ENCODE results near the gene BCL2L12.

DNA sequence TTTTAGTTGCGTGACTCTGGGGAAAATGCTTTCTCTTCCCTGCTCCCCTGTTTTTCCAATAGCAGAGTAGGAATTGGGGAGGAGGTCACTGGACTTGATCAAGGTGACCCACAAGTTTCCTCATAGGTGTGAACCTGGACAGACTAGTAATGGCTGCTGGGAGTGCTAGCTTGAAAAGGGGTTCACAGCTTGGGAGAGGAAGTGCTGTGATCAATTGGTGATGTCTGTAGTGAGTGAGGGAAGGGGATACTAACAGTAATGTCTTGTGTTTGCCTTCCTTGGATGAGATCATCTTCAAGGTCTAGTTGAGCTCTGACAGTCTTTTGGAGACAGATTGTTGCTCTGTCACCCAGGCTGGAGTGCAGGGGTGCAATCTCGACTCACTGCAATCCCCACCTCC is 1.7 kb downstream of the BCL2L12 start:
- TF ChIP-seq CTCF (IDR thresholded peaks at IDR 0.05; ENCODE audit: low read depth, low read length, missing input control): no peak
- no peak for TF ChIP-seq GABPA (IDR thresholded peaks at IDR 0.05 in 1 of 2, conservative IDR thresholded peaks at IDR 0.05 in 1 of 2)
- no peak for TF ChIP-seq RXRA (IDR thresholded peaks at IDR 0.05)
- TF ChIP-seq MAX (IDR thresholded peaks at IDR 0.05): no peak
- TF ChIP-seq HNF4A (conservative IDR thresholded peaks at IDR 0.05): no peak
- TF ChIP-seq YY1 (IDR thresholded peaks at IDR 0.05): no peak
- TF ChIP-seq RAD21 (IDR thresholded peaks at IDR 0.05): no peak
